Trophoblast cell (in vitro differentiated cells and primary cell): ENCODE data around the gene TUT1.
A peak's percentile ranks its signal among the peaks of the same experiment; 100 is the strongest.

Experiments used
- DNase-seq, 2 donors: peaks; one replicate each; pipeline ENCODE4 v3.0.0-alpha.2; 2016
- H2AFZ ChIP-seq: 2 replicates; pipeline ENCODE4 v1.6.1; 2013; ENCODE audit warnings: low read length, moderate library complexity, mild to moderate bottlenecking; ENCODE audit not compliant: insufficient read depth, poor library complexity
- H2AK5ac ChIP-seq: 2 replicates; pipeline ENCODE4 v1.6.1; 2013; ENCODE audit warnings: mild to moderate bottlenecking, low read length
- H2BK120ac ChIP-seq: 2 replicates; pipeline ENCODE4 v1.6.1; 2013; ENCODE audit warnings: low read length, mild to moderate bottlenecking, moderate library complexity; ENCODE audit not compliant: insufficient read depth, poor library complexity
- H2BK12ac ChIP-seq: 2 replicates; pipeline ENCODE4 v1.6.1; 2013; ENCODE audit warnings: mild to moderate bottlenecking, low read length, moderate library complexity
- H2BK5ac ChIP-seq: 2 replicates; pipeline ENCODE4 v1.6.1; 2013; ENCODE audit warnings: low read length, low read depth, moderate library complexity, mild to moderate bottlenecking; ENCODE audit not compliant: poor library complexity
- H3K14ac ChIP-seq: 2 replicates; pipeline ENCODE4 v1.6.1; 2013; ENCODE audit warnings: mild to moderate bottlenecking, low read length
- H3K18ac ChIP-seq: 2 replicates; pipeline ENCODE4 v1.6.1; 2013; ENCODE audit warnings: mild to moderate bottlenecking, low read length
- H3K23ac ChIP-seq: 2 replicates; pipeline ENCODE4 v1.6.1; 2013; ENCODE audit warnings: low read length
- H3K27ac ChIP-seq: 2 replicates; pipeline ENCODE4 v1.5.1; 2013; ENCODE audit warnings: low read depth, mild to moderate bottlenecking, inconsistent platforms, low read length, moderate library complexity
- H3K27me3 ChIP-seq: 2 replicates; pipeline ENCODE4 v1.6.1; 2013; ENCODE audit warnings: inconsistent platforms, mild to moderate bottlenecking, low read length, moderate library complexity; ENCODE audit not compliant: insufficient read depth
- H3K36me3 ChIP-seq, 2 experiments: 1 replicate in 1 of 2; 2 replicates in 1 of 2; pipeline ENCODE4 v1.6.1; 2013; ENCODE audit warnings: low read length in 2 of 2, mild to moderate bottlenecking in 2 of 2, moderate library complexity in 1 of 2; ENCODE audit not compliant: insufficient read depth in 2 of 2, control insufficient read depth in 1 of 2
- H3K4ac ChIP-seq: 2 replicates; pipeline ENCODE4 v1.6.1; 2013; ENCODE audit warnings: low read depth, mild to moderate bottlenecking, low read length, moderate library complexity
- H3K4me1 ChIP-seq, 2 experiments: 1 replicate in 1 of 2; 2 replicates in 1 of 2; pipeline ENCODE4 v1.6.1; 2013; ENCODE audit warnings: low read length in 2 of 2, mild to moderate bottlenecking in 2 of 2, moderate library complexity in 1 of 2; ENCODE audit not compliant: insufficient read depth in 2 of 2, control insufficient read depth in 1 of 2
- H3K4me2 ChIP-seq: 2 replicates; pipeline ENCODE4 v1.6.1; 2013; ENCODE audit warnings: inconsistent platforms, mild to moderate bottlenecking, low read length, moderate library complexity
- H3K4me3 ChIP-seq: 2 replicates; pipeline ENCODE4 v1.5.1; 2013; ENCODE audit warnings: mild to moderate bottlenecking, low read depth, low read length, inconsistent platforms
- H3K79me1 ChIP-seq: one replicate; pipeline ENCODE4 v1.6.1; 2013; ENCODE audit warnings: low read length
- H3K79me2 ChIP-seq: 2 replicates; pipeline ENCODE4 v1.6.1; 2013; ENCODE audit warnings: low read length, mild to moderate bottlenecking; ENCODE audit not compliant: control insufficient read depth, insufficient read depth, poor library complexity
- H3K9ac ChIP-seq: 2 replicates; pipeline ENCODE4 v1.6.1; 2013; ENCODE audit warnings: mild to moderate bottlenecking, low read length
- H3K9me3 ChIP-seq: 2 replicates; pipeline ENCODE4 v1.6.1; 2013; ENCODE audit warnings: low read depth, mild to moderate bottlenecking, control low read depth, inconsistent platforms, low read length; ENCODE audit not compliant: insufficient read depth
- H4K12ac ChIP-seq: 2 replicates; pipeline ENCODE4 v1.6.1; 2013; ENCODE audit warnings: low read depth, mild to moderate bottlenecking, low read length, moderate library complexity
- H4K8ac ChIP-seq: 2 replicates; pipeline ENCODE4 v1.6.1; 2013; ENCODE audit warnings: low read depth, mild to moderate bottlenecking, low read length, moderate library complexity
- H4K91ac ChIP-seq: one replicate; pipeline ENCODE4 v1.6.1; 2013; ENCODE audit warnings: low read depth, mild to moderate bottlenecking, low read length, moderate library complexity
- WGBS: extraction: QIAGEN DNeasy Blood & Tissue Kit; methylation state at CpG from one replicate; pipeline ENCODE4 v1.1.7; 2013; ENCODE audit warnings: missing lambda C conversion rate; ENCODE audit not compliant: insufficient read length, insufficient coverage; ENCODE audit errors: extremely low coverage; 5-methylcytosine and 5-hydroxymethylcytosine counted together

TUT1 gene

GRCh38 chr11:62593434-62594044 is 2.2 kb upstream of the TUT1 start:
- peaks cover 3% of the 10 kb centered on the region for H3K9me3 ChIP-seq
- no peak overlapping the region for H2BK120ac ChIP-seq
- peak overlapping the region; percentile 10 for H3K4me3 ChIP-seq
- H4K12ac ChIP-seq, result no peak overlapping the region
- H2BK5ac ChIP-seq, result no peak overlapping the region
- WGBS, result no CpG with 5 or more reads among the region's 13 CpGs
- peaks cover 2% of the 10 kb centered on the region for H3K79me1 ChIP-seq
- H4K8ac ChIP-seq, result no peak overlapping the region
- peak overlapping the region; percentile 49 for H3K9ac ChIP-seq
- peaks cover 45 to 57% of the 10 kb centered on the region in 2 experiments for H3K36me3 ChIP-seq
- peaks cover 3 to 9% of the 10 kb centered on the region in 2 experiments for H3K4me1 ChIP-seq
- H4K91ac ChIP-seq, result no peak overlapping the region
- H3K27ac ChIP-seq, result no peak overlapping the region
- no peaks in the 10 kb centered on the region for H3K27me3 ChIP-seq
- no peak overlapping the region for H3K4me2 ChIP-seq
- H3K18ac ChIP-seq, result no peak overlapping the region
- H2AK5ac ChIP-seq, result no peak overlapping the region
- H3K14ac ChIP-seq, result no peak overlapping the region
- H3K4ac ChIP-seq, result no peak overlapping the region
- no peak overlapping the region for H2BK12ac ChIP-seq
- H2AFZ ChIP-seq, result no peak overlapping the region
- H3K79me2 ChIP-seq, result no peaks in the 10 kb centered on the region
- no peak overlapping the region for H3K23ac ChIP-seq
- peak; percentile 60 to 76 for DNase-seq

GRCh38 chr11:62592989-62593421 is 1.7 kb upstream of the TUT1 start:
- no CpG with 5 or more reads among the region's 8 CpGs for WGBS

GRCh38 chr11:62592146-62592815 is 958 bp upstream of the TUT1 start:
- no peak for DNase-seq
- Histone ChIP-seq H3K4me3 (peak overlapping the region; percentile 13), H3K27ac (peak overlapping the region; percentile 45), H4K91ac (peak overlapping the region; percentile 40), H3K9ac (peak overlapping the region; percentile 24), H3K9me3 (peaks cover 3% of the 10 kb centered on the region), H2BK120ac (no peak overlapping the region), H3K27me3 (no peaks in the 10 kb centered on the region), H3K36me3 (peaks cover 34 to 49% of the 10 kb centered on the region in 2 experiments), H3K4ac (no peak overlapping the region), H3K23ac (no peak overlapping the region), H3K18ac (no peak overlapping the region), H3K79me1 (peaks cover 2% of the 10 kb centered on the region), H2BK5ac (no peak overlapping the region), H2AK5ac (no peak overlapping the region), H3K4me2 (peak overlapping the region; percentile 81), H3K79me2 (no peaks in the 10 kb centered on the region), H4K8ac (peak overlapping the region; percentile 36), H2BK12ac (no peak overlapping the region), H4K12ac (no peak overlapping the region), H3K4me1 (peaks cover 3 to 9% of the 10 kb centered on the region in 2 experiments), H3K14ac (no peak overlapping the region), H2AFZ (no peak overlapping the region)
- no CpG with 5 or more reads among the region's 17 CpGs for WGBS

More at GRCh38 chr11:62592989-62593421, 1.7 kb upstream of the TUT1 start:
- Histone ChIP-seq H3K4ac (no peak overlapping the region), H3K36me3 (peaks cover 41 to 53% of the 10 kb centered on the region in 2 experiments), H2BK12ac (no peak overlapping the region), H3K9me3 (peaks cover 3% of the 10 kb centered on the region), H2BK5ac (no peak overlapping the region), H2AFZ (no peak overlapping the region), H3K27ac (no peak overlapping the region), H4K91ac (no peak overlapping the region), H2AK5ac (no peak overlapping the region), H3K14ac (no peak overlapping the region), H3K4me2 (no peak overlapping the region), H3K79me2 (no peaks in the 10 kb centered on the region), H2BK120ac (no peak overlapping the region), H4K12ac (no peak overlapping the region), H3K9ac (no peak overlapping the region), H3K4me1 (peaks cover 3 to 9% of the 10 kb centered on the region in 2 experiments), H3K4me3 (no peak overlapping the region), H3K79me1 (peaks cover 2% of the 10 kb centered on the region), H3K23ac (no peak overlapping the region), H3K18ac (no peak overlapping the region), H4K8ac (no peak overlapping the region), H3K27me3 (no peaks in the 10 kb centered on the region)
- no peak for DNase-seq

- H3K4me1 ChIP-seq, result peaks cover 3 to 9% of the 10 kb centered on the region in 2 experiments
- no peak overlapping the region for H3K4ac ChIP-seq
- peaks cover 1% of the 10 kb centered on the region for H3K9me3 ChIP-seq
- no peak overlapping the region for H3K9ac ChIP-seq
- no peak overlapping the region for H3K14ac ChIP-seq
- no peaks in the 10 kb centered on the region for H3K27me3 ChIP-seq
- H3K79me2 ChIP-seq, result no peaks in the 10 kb centered on the region
- no peak overlapping the region for H4K12ac ChIP-seq
- no peak overlapping the region for H3K23ac ChIP-seq
- no peak overlapping the region for H2BK12ac ChIP-seq
- H3K36me3 ChIP-seq, result peaks cover 15 to 26% of the 10 kb centered on the region in 2 experiments
- WGBS, result no CpG with 5 or more reads among the region's 18 CpGs
- no peak for DNase-seq
- no peak overlapping the region for H3K18ac ChIP-seq
- no peak overlapping the region for H4K8ac ChIP-seq
- H2AK5ac ChIP-seq, result no peak overlapping the region
- H2AFZ ChIP-seq, result no peak overlapping the region
- no peak overlapping the region for H2BK120ac ChIP-seq
- H4K91ac ChIP-seq, result no peak overlapping the region
- no peak overlapping the region for H3K4me2 ChIP-seq
- peaks cover 2% of the 10 kb centered on the region for H3K79me1 ChIP-seq
- no peak overlapping the region for H2BK5ac ChIP-seq
- no peak overlapping the region for H3K4me3 ChIP-seq
- H3K27ac ChIP-seq, result no peak overlapping the region
Measured at GRCh38 chr11:62588966-62589637, 2.2 kb downstream of the TUT1 start.
